NB4 (cell line): Measurements from ENCODE around the gene CCL1.
A peak's percentile ranks its signal among the peaks of the same experiment; 100 is the strongest.
"Not testable (repeated sequence)": the region's sequence is repeated elsewhere in the genome, so short reads cannot be mapped to it uniquely, and the experiment has no call there.

Source experiments
- DNase-seq: peaks from one replicate; pipeline ENCODE4 v3.0.0; 2010; ENCODE audit warnings: low read depth
- H3K4me3 ChIP-seq: one replicate; pipeline ENCODE4 v1.5.1; 2011; ENCODE audit warnings: mild to moderate bottlenecking, low read depth, low read length, moderate library complexity
- CTCF ChIP-seq: IDR thresholded peaks from one replicate; pipeline ENCODE4 v1.5.1; 2012; ENCODE audit warnings: low read depth, low read length
- MAX ChIP-seq: IDR thresholded peaks from 2 replicates; pipeline ENCODE4 v1.6.1; 2011; ENCODE audit warnings: low read depth, low read length
- MYC ChIP-seq: IDR thresholded peaks from 2 replicates; pipeline ENCODE4 v1.6.1; 2011; ENCODE audit warnings: low read depth, low read length
- POLR2A ChIP-seq: IDR thresholded peaks from 2 replicates; pipeline ENCODE4 v1.6.1; 2011; ENCODE audit warnings: mild to moderate bottlenecking; ENCODE audit not compliant: insufficient read length; ENCODE audit errors: extremely low read depth

CCL1 gene

GRCh38 chr17:34347063-34347462 lies 16.0 kb downstream of the CCL1 start:
- TF ChIP-seq MYC = no peak
- no peak for TF ChIP-seq CTCF
- no peak for TF ChIP-seq MAX
- TF ChIP-seq POLR2A = no peak
- no peak for DNase-seq
- H3K4me3 ChIP-seq = no peak overlapping the region

- H3K4me3 ChIP-seq = no peak overlapping the region
- no peak for DNase-seq
- TF ChIP-seq CTCF (no peak), MYC (no peak), MAX (no peak), POLR2A (no peak)
Observed at GRCh38 chr17:34341916-34342315, 21.1 kb downstream of the CCL1 start.

GRCh38 chr17:34339138-34339770 lies 23.8 kb downstream of the CCL1 start:
- no peak overlapping the region for H3K4me3 ChIP-seq
- TF ChIP-seq MYC = no peak
- TF ChIP-seq MAX = no peak
- no peak for TF ChIP-seq CTCF
- no peak for TF ChIP-seq POLR2A
- DNase-seq = no peak

GRCh38 chr17:34337701-34338100 lies 25.3 kb downstream of the CCL1 start:
- TF ChIP-seq MAX (no peak), MYC (no peak), CTCF (no peak), POLR2A (no peak)
- no peak overlapping the region for H3K4me3 ChIP-seq
- DNase-seq = no peak

GRCh38 chr17:34327580-34327979 lies 35.5 kb downstream of the CCL1 start:
- not testable (repeated sequence) for H3K4me3 ChIP-seq
- DNase-seq = peak; percentile 23

GRCh38 chr17:34321964-34322363 lies 41.1 kb downstream of the CCL1 start:
- TF ChIP-seq MYC (no peak), POLR2A (no peak), MAX (no peak), CTCF (no peak)
- DNase-seq = no peak
- no peak overlapping the region for H3K4me3 ChIP-seq
